GM21576 (cell line): ENCODE results near the gene MVD.

Experiments
- ATAC-seq: cut with Tn5 transposase; IDR thresholded peaks from one replicate; pipeline ENCODE4 v1.9.1; 2021; ENCODE audit warnings: mild to moderate bottlenecking, moderate library complexity; ENCODE audit not compliant: unreplicated experiment

MVD gene

GRCh38 chr16:88697116-88697830 lies 34.4 kb upstream of the MVD start:
- no peak for ATAC-seq

- ATAC-seq = no peak
Observed at GRCh38 chr16:88696441-88696840, 33.5 kb upstream of the MVD start.

GRCh38 chr16:88695753-88696152 lies 32.9 kb upstream of the MVD start:
- no peak for ATAC-seq

GRCh38 chr16:88695218-88695617 lies 32.3 kb upstream of the MVD start:
- ATAC-seq = no peak

- ATAC-seq = no peak
Observed at GRCh38 chr16:88694221-88695087, 31.6 kb upstream of the MVD start.

- ATAC-seq = no peak
Observed at GRCh38 chr16:88693420-88694177, 30.7 kb upstream of the MVD start.

GRCh38 chr16:88692861-88693260 lies 30.0 kb upstream of the MVD start:
- no peak for ATAC-seq

- no peak for ATAC-seq
Observed at GRCh38 chr16:88691924-88692560, 29.2 kb upstream of the MVD start.

- ATAC-seq = no peak
Observed at GRCh38 chr16:88691129-88691813, 28.4 kb upstream of the MVD start.

GRCh38 chr16:88690341-88691128 lies 27.6 kb upstream of the MVD start:
- ATAC-seq = no peak

- no peak for ATAC-seq
Observed at GRCh38 chr16:88688013-88688778, 25.3 kb upstream of the MVD start.

GRCh38 chr16:88687676-88688012 lies 24.8 kb upstream of the MVD start:
- ATAC-seq = no peak

- no peak for ATAC-seq
Observed at GRCh38 chr16:88687254-88687576, 24.3 kb upstream of the MVD start.

- ATAC-seq = no peak
Observed at GRCh38 chr16:88686439-88687253, 23.8 kb upstream of the MVD start, which contains the start of gene SNAI3. SNAI3 (minus strand) TSS chr16:88686507; CDS start chr16:88686406, 101 bp downstream.

- ATAC-seq = no peak
Observed at GRCh38 chr16:88686062-88686438, 23.2 kb upstream of the MVD start.

- ATAC-seq = no peak
Observed at GRCh38 chr16:88685156-88686061, 22.5 kb upstream of the MVD start.

GRCh38 chr16:88684569-88685155 lies 21.8 kb upstream of the MVD start:
- ATAC-seq = no peak
